Measurements from ENCODE around the gene YWHAB.

The YWHAB gene

GRCh38 chr20:44912189-44912588, 26.7 kb downstream of the YWHAB start:
- no peak for DNase-seq
- no peak for TF ChIP-seq POLR2A (IDR thresholded peaks at IDR 0.05; ENCODE audit: low read length)
- no peak for TF ChIP-seq GATA1 (IDR thresholded peaks at IDR 0.05; ENCODE audit: low read depth, low read length)

- TF ChIP-seq GATA1 (IDR thresholded peaks at IDR 0.05; ENCODE audit: low read depth, low read length): no peak
- no peak for TF ChIP-seq POLR2A (IDR thresholded peaks at IDR 0.05; ENCODE audit: low read length)
These were observed 29.4 kb downstream of the YWHAB start for GRCh38 chr20:44914924-44915323.

GRCh38 chr20:44916586-44916985, 31.1 kb downstream of the YWHAB start:
- TF ChIP-seq POLR2A (IDR thresholded peaks at IDR 0.05; ENCODE audit: low read length) (no peak), GATA1 (IDR thresholded peaks at IDR 0.05; ENCODE audit: low read depth, low read length) (no peak)
- DNase-seq: no peak

More at GRCh38 chr20:44914924-44915323, 29.4 kb downstream of the YWHAB start:
- no peak for DNase-seq

GRCh38 chr20:44917399-44917798, 31.9 kb downstream of the YWHAB start:
- no peak for TF ChIP-seq GATA1 (IDR thresholded peaks at IDR 0.05; ENCODE audit: low read depth, low read length)
- TF ChIP-seq POLR2A (IDR thresholded peaks at IDR 0.05; ENCODE audit: low read length): no peak
- no peak for DNase-seq

GRCh38 chr20:44918342-44918741, 32.8 kb downstream of the YWHAB start:
- DNase-seq: no peak
- TF ChIP-seq POLR2A (IDR thresholded peaks at IDR 0.05; ENCODE audit: low read length) (no peak), GATA1 (IDR thresholded peaks at IDR 0.05; ENCODE audit: low read depth, low read length) (no peak)

GRCh38 chr20:44918761-44919160, 33.3 kb downstream of the YWHAB start:
- TF ChIP-seq POLR2A (IDR thresholded peaks at IDR 0.05; ENCODE audit: low read length): no peak
- no peak for TF ChIP-seq GATA1 (IDR thresholded peaks at IDR 0.05; ENCODE audit: low read depth, low read length)

GRCh38 chr20:44921447-44921846, 35.9 kb downstream of the YWHAB start:
- TF ChIP-seq GATA1 (IDR thresholded peaks at IDR 0.05; ENCODE audit: low read depth, low read length) (no peak), POLR2A (IDR thresholded peaks at IDR 0.05; ENCODE audit: low read length) (no peak)
- DNase-seq: no peak

More at GRCh38 chr20:44918761-44919160, 33.3 kb downstream of the YWHAB start:
- DNase-seq: no peak

GRCh38 chr20:44924541-44924940, 39.0 kb downstream of the YWHAB start:
- no peak for TF ChIP-seq POLR2A (IDR thresholded peaks at IDR 0.05; ENCODE audit: low read length)
- no peak for TF ChIP-seq GATA1 (IDR thresholded peaks at IDR 0.05; ENCODE audit: low read depth, low read length)
- peak; percentile 68 to 87 for DNase-seq

GRCh38 chr20:44928595-44928994, 43.1 kb downstream of the YWHAB start:
- TF ChIP-seq GATA1 (IDR thresholded peaks at IDR 0.05; ENCODE audit: low read depth, low read length) (no peak), POLR2A (IDR thresholded peaks at IDR 0.05; ENCODE audit: low read length) (no peak)
- DNase-seq: no peak

GRCh38 chr20:44930517-44931168, 45.1 kb downstream of the YWHAB start:
- TF ChIP-seq GATA1 (IDR thresholded peaks at IDR 0.05; ENCODE audit: low read depth, low read length) (no peak), POLR2A (IDR thresholded peaks at IDR 0.05; ENCODE audit: low read length) (no peak)
- no peak for DNase-seq

- DNase-seq: no peak
- no peak for TF ChIP-seq GATA1 (IDR thresholded peaks at IDR 0.05; ENCODE audit: low read depth, low read length)
- no peak for TF ChIP-seq POLR2A (IDR thresholded peaks at IDR 0.05; ENCODE audit: low read length)
These were observed 46.4 kb downstream of the YWHAB start for GRCh38 chr20:44931911-44932310.

- no peak for DNase-seq
- TF ChIP-seq GATA1 (IDR thresholded peaks at IDR 0.05; ENCODE audit: low read depth, low read length) (no peak), POLR2A (IDR thresholded peaks at IDR 0.05; ENCODE audit: low read length) (no peak)
These were observed 47.4 kb downstream of the YWHAB start for GRCh38 chr20:44932916-44933315.

- TF ChIP-seq GATA1 (IDR thresholded peaks at IDR 0.05; ENCODE audit: low read depth, low read length) (no peak), POLR2A (IDR thresholded peaks at IDR 0.05; ENCODE audit: low read length) (no peak)
- DNase-seq: no peak
These were observed 51.0 kb downstream of the YWHAB start for GRCh38 chr20:44936510-44936909.

- TF ChIP-seq POLR2A (IDR thresholded peaks at IDR 0.05; ENCODE audit: low read length) (no peak), GATA1 (IDR thresholded peaks at IDR 0.05; ENCODE audit: low read depth, low read length) (no peak)
- DNase-seq: no peak
These were observed 53.1 kb downstream of the YWHAB start for GRCh38 chr20:44938637-44939036.

GRCh38 chr20:44941120-44941691, 55.7 kb downstream of the YWHAB start:
- DNase-seq: no peak
- TF ChIP-seq POLR2A (IDR thresholded peaks at IDR 0.05; ENCODE audit: low read length): no peak
- no peak for TF ChIP-seq GATA1 (IDR thresholded peaks at IDR 0.05; ENCODE audit: low read depth, low read length)

All from erythroblast (primary cell).